Activated naive CD8-positive, alpha-beta T cell treated with anti-CD3 and anti-CD28 coated beads, Interleukin-2, amount 50 U/mL, for 16 hours (primary cell): ENCODE measurements around the gene PEPD.

Source experiments
- DNase-seq: peaks from one replicate; pipeline ENCODE4 v3.0.0-alpha.2; 2020; ENCODE audit warnings: low read depth, low spot score

PEPD gene

GRCh38 chr19:33512021-33512420 lies 9.6 kb downstream of the PEPD start:
- no peak for DNase-seq

GRCh38 chr19:33511346-33511745 lies 10.2 kb downstream of the PEPD start:
- DNase-seq, result no peak

DNA sequence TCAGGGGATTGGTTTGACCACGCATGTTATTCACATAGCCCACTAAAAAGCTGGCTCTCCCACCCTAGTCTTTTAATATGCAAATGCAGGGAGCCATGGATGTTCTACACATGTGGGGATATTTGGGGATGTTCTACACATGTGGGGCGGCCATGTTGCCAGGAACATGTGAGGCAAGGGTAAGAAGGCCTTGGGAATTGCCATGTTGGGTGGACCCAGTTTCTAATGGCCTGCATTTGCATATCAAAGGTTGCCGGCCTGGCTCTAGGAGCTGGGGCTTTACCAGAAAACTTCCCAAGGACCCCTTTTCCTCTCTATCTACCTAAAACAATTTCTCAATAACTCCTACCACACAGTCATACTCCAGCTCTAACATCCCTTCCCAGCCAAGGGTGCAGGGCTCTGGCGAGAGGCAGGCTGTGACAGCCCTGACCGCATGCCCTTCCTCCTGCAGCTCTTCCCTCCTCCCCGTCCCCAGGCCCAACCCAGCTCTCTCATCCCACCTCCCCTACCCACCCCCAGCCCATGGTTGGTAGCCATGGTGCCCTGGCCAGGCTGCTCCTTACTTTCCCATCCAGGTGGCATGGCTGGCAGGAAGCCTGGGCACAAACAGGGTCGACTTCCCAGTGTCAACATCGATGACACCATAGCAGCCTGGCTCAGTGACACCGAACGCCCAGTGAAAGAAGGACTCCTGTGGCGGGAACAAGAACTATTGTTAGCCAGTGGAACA lies 11.0 kb downstream of the PEPD start:
- DNase-seq, result no peak

DNA sequence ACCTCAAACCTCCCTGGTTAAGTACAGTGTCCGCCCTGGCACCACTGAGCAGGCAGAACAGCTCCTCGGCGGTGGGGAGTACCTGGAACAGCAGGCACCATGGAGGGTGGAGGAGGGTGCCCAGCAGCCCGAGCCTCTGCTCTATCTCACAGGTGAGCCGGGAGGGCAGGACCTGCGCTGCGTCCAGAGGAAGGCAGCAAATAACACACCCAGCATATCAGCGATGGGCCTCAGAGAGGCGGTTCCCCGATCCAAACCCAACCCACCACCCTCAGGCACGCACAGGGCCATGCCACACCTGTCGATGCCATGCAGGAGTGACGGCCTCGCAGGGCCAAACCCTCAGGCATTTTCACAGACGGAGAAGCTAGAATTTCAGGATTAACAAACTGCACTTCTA lies 11.8 kb downstream of the PEPD start:
- no peak for DNase-seq

DNA sequence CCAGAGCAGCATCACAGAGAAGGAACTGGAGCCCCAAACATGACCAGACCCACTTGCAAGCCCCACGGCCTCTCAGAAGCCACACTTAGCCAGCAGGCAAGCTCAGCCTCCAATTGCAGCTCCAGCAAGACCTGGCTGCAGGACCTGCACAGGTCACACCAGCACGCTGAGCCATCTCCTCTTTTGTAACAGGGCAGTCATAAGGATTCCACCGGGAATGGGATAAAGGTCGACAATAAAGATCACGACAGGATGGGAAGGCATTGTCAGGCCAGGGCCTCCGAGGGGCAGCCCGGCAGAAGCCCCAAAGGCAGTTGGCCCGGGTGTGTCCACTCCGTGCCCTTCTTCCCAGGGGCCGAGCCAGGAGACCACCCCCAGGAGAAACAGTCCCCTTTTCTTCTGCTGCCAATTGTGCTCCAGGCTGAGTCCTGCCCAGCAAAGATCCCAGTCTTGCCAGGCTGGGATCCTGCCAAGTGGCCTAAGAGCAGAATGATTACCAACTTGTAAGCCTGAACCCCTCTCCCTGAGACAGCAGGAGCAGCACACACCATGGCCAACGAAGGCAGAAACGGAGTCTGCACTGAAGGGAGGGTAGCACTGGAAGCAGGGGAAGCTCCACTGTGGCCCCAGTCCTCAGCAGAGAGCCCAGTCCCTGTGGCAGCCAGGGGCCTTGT lies 12.5 kb downstream of the PEPD start:
- DNase-seq, result no peak

- DNase-seq, result no peak
Measured at GRCh38 chr19:33508431-33508830, 13.2 kb downstream of the PEPD start.

DNA sequence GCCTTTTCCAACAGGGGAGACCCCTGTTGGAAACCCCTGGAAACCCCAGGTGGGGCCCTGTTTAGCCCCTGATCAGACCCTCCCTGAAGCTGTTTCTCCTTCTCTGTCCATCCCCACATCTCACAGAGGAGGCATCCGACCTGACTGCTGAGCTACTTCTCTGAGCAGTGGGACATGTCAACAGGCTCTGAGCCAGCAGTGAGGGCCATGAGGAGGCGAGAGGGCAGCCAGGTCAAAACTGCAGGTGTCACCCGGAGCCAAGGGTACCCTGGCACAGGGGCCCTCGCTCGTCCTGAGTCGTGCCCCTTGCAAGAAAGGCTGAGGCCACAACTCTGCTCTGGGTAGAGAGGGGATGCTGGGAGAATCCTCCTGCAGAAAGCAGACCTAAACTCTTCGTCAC lies 13.6 kb downstream of the PEPD start:
- DNase-seq, result no peak

DNA sequence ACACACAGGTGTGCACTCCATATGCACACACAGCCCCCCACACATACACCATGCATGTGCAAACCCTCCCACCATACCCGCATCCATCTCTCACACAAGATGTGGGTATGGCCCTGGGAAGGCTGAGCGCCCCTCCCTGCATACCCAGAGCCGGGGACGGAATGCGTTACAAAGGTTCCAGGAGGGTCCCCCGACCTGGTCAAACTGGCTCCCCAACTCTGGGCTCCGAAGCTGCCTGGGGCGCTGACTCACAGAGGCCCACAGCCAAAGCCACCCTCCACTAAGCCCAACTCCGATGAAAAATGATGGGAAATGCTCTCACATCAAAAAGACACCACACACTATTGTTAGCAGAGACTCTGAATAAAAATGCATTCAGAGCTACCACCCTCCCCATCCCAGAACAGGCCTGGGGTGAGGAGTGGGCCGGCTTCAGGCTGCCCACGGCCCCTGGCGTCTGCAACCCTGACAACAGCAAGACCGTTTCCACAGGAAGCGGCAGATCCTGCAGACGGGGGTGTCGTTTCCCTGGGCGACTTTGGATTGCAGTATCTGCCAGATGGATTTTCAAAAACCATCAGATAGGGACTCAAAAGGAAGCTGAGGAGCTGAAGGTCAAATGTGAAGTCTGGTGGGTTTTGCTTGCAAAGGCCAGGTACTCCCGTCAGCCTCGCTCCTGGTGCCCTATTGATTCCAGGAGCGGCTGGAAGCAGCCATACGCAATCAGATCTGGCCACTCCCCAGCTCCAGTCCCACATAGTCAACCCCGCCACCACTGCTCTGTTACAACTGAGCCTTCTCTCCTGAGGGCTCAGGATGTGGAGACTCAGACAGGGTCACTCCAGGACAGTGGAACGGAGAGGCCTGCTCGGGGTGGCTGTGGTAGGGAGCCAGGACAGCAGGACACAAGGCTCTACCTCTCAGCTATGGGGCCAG lies 14.3 kb downstream of the PEPD start:
- no peak for DNase-seq

DNA sequence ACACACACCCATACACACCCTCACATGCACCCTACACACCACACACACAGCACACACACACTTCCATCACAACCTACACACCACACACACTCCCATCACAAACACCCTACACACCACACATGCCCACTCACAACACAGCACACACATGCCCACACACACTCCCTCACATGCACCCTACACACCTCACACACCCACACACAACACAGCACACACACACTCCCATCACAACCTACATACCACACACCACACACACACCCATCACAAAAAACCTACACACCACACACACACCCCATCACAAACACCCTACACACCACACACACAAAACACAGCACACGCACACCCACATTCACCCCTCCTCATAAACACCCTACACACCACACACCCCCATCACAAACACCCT lies 15.1 kb downstream of the PEPD start:
- DNase-seq, result no peak

DNA sequence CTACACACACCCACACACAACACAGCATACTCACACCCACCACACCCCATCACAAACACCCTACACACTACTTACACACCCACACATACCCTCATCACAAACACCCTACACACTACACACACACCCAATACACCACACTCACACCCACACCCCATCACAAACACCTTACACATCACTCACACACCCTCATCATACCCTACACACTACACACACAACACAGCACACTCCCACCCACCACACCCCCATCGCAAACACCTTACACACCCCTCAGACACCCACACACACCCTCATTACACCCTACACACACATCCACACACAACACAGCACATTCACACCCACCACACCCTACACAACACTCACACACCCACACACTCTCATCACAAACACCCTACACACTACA lies 15.8 kb downstream of the PEPD start:
- DNase-seq, result no peak

DNA sequence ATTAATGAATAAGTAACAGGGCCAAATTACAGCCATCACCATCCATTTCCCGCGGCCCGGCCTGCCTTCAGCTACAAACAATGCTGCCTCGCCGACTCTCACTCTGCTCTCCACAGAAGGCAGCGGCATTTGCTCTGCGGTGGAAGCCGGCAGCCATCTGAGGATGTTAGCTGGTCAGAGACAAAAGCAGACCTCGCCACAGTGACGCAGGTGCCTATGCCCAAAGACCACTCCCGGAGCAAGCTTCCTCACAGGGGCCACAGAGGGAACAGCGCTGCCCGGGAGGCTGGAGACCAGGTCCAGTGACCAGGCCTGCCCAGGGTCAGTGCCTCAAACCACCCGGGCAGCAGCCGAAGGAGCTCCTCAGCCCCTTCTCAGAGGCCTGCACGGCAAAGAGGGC lies 16.4 kb downstream of the PEPD start:
- DNase-seq, result no peak

- DNase-seq, result no peak
Measured at GRCh38 chr19:33504058-33504444, 17.5 kb downstream of the PEPD start.

GRCh38 chr19:33503433-33504057 lies 18.0 kb downstream of the PEPD start:
- DNase-seq, result no peak

DNA sequence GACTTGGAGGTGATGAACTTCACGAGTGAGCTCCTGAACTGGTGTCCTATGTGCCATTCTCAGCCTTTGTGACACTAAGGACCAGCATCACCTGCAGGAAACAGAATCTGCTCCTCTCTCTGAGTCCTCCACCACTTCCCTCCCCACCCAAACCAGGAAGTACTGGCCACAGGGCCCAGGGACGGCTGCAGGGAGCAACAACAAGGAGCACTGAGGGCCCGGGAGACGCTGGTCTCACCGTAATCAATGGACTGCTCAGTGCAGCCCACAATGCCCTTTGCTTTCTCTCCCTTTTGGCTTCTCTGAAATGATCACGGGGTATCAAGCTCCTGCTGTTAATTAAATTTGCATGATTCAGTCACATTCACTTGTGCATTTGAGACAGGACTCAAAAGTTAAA lies 18.6 kb downstream of the PEPD start:
- no peak for DNase-seq

DNA sequence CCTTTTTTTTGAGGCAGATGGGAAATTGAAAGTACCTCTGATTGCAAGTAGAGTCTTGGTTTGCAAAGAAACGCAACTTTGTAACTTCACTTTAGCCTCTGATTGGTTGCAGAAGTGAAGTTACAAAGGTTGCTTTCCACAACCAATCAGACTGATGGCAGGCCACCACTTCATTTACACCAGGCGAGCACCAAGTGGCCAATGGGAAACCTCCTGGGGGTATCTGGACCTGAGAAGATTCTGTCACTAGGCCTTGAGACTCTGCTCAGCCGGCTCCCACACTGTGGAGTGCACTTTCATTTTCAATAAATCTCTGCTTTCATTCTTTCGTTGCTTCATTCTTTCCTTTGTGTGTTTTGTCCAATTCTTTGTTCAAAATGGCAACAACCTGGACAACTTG lies 19.1 kb downstream of the PEPD start:
- no peak for DNase-seq

- DNase-seq, result no peak
Measured at GRCh38 chr19:33501693-33502356, 19.8 kb downstream of the PEPD start.

DNA sequence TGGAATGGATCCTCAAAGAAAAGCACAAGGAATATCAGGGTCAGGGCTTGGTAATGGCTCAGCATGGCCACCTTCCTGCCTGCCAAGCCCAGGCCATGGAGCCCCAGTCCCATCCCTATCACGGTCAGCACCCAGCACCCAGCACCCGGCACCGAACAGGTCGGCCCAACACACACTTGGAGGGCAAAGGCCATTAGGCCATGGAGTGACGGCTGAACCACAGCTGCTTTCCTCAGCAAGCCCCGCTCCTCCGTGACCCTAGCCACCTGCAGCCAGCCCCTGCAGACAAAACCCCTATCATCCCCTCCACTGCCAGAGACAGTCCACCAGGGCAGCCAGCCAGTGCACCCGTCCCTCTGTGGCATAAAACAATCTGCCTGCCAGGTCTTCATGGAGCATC lies 20.6 kb downstream of the PEPD start:
- DNase-seq, result no peak

- DNase-seq, result no peak
Measured at GRCh38 chr19:33500586-33500985, 21.0 kb downstream of the PEPD start.

DNA sequence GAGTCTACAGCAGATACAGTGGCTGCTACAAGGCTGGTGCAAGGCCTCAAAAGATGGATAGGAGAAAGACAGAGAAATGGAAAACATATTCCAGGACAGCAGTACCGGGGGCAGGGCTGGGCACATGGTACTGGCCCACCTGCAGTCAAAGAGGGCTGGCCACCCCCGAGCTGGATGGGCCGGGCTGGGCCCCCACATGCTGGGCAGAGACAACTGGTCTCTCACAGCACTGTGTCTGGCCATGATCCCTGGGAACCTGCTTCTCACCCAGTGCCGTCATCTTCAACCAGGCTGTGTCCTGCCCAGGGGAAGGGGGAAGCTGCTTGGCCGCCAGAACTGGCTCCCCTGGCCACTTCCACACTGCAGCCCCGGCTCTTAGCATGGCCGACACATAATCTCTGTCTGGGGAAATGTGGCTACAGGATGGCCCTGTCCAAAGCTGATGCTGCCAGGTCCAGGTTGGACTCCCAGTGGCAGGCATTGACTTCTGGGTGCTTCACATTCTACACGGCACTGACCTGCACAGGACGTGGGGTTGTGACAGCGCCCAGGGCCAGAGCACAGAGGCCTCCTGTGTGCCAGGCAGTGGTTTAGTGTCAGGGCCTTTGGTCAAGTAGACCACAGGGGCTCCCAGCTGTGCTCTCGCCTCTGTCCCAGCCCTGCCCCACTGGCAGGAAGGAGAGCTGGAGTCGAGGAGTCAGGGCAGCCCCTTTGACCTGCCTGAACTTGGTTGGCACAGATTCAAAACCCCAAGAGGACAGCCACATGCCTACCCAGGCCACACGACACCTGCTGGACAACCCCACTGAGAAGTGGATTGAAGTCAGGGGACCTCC lies 21.7 kb downstream of the PEPD start:
- no peak for DNase-seq

GRCh38 chr19:33499248-33499647 lies 22.3 kb downstream of the PEPD start:
- no peak for DNase-seq
